Effector CD8-positive, alpha-beta T cell (primary cell): Measurements from ENCODE around the gene COP1.
"Not testable (repeated sequence)": the region's sequence is repeated elsewhere in the genome, so short reads cannot be mapped to it uniquely, and the experiment has no call there.

ENCODE experiments used
- DNase-seq: peaks from one replicate; lab custom pipeline; 2025; lab: John Stamatoyannopoulos, UW

Gene COP1

GRCh38 chr1:176134666-176135065 is 72.4 kb downstream of the COP1 start:
- DNase-seq: no peak

GRCh38 chr1:176122282-176122681 is 84.8 kb downstream of the COP1 start:
- DNase-seq: no peak

- no peak for DNase-seq
Observed at GRCh38 chr1:176119549-176119948, 87.5 kb downstream of the COP1 start.

- DNase-seq: no peak
Observed at GRCh38 chr1:176118985-176119384, 88.1 kb downstream of the COP1 start.

GRCh38 chr1:176111835-176112234 is 95.3 kb downstream of the COP1 start:
- no peak for DNase-seq

- DNase-seq: no peak
Observed at GRCh38 chr1:176110203-176110602, 96.9 kb downstream of the COP1 start.

- DNase-seq: no peak
Observed at GRCh38 chr1:176102768-176103350, 104.2 kb downstream of the COP1 start.

GRCh38 chr1:176101951-176102642 is 105.0 kb downstream of the COP1 start:
- no peak for DNase-seq

GRCh38 chr1:176098560-176098959 is 108.5 kb downstream of the COP1 start:
- no peak for DNase-seq

GRCh38 chr1:176096015-176096414 is 111.1 kb downstream of the COP1 start:
- DNase-seq: no peak

GRCh38 chr1:176090766-176091165 is 116.3 kb downstream of the COP1 start:
- no peak for DNase-seq

- DNase-seq: not testable (repeated sequence)
Observed at GRCh38 chr1:176087746-176088145, 119.3 kb downstream of the COP1 start.

GRCh38 chr1:176073524-176074157 is 133.4 kb downstream of the COP1 start:
- DNase-seq: no peak

- DNase-seq: no peak
Observed at GRCh38 chr1:176068901-176069300, 138.2 kb downstream of the COP1 start.

- DNase-seq: no peak
Observed at GRCh38 chr1:176068256-176068655, 138.8 kb downstream of the COP1 start.

- no peak for DNase-seq
Observed at GRCh38 chr1:176066709-176067108, 140.4 kb downstream of the COP1 start.

- no peak for DNase-seq
Observed at GRCh38 chr1:176058686-176059085, 148.4 kb downstream of the COP1 start.

- no peak for DNase-seq
Observed at GRCh38 chr1:176056312-176056711, 150.8 kb downstream of the COP1 start.

- no peak for DNase-seq
Observed at GRCh38 chr1:176055398-176055797, 151.7 kb downstream of the COP1 start.

GRCh38 chr1:176051902-176052518 is 155.1 kb downstream of the COP1 start:
- no peak for DNase-seq

GRCh38 chr1:176051402-176051801 is 155.7 kb downstream of the COP1 start:
- DNase-seq: no peak

- no peak for DNase-seq
Observed at GRCh38 chr1:176049582-176049981, 157.5 kb downstream of the COP1 start.

- DNase-seq: no peak
Observed at GRCh38 chr1:176046926-176047325, 160.2 kb downstream of the COP1 start.
